H9 (cell line): ENCODE results near the gene OGFOD3. TPM values are rescaled to one million over a fixed set of nuclear protein-coding genes. Genes with fewer than 3 reads are reported as not detected.

ENCODE experiments used
- DNase-seq: peaks from one replicate; pipeline ENCODE4 v3.0.0-alpha.2; 2017
- H2AFZ ChIP-seq: one replicate; pipeline ENCODE4 v1.6.1; 2013; ENCODE audit warnings: mild to moderate bottlenecking, low read length, control low read depth, moderate library complexity
- H2AK5ac ChIP-seq: 2 replicates; pipeline ENCODE4 v1.6.1; 2013; ENCODE audit warnings: low read length, control low read depth, mixed read lengths; ENCODE audit not compliant: insufficient read length
- H2BK120ac ChIP-seq: one replicate; pipeline ENCODE4 v1.6.1; 2013; ENCODE audit warnings: low read depth, mild to moderate bottlenecking, low read length, control low read depth, inconsistent platforms; ENCODE audit not compliant: poor library complexity, severe bottlenecking
- H2BK12ac ChIP-seq: 2 replicates; pipeline ENCODE4 v1.6.1; 2013; ENCODE audit warnings: low read length, control low read depth, mixed read lengths, low read depth; ENCODE audit not compliant: insufficient read length
- H2BK15ac ChIP-seq: 2 replicates; pipeline ENCODE4 v1.6.1; 2013; ENCODE audit warnings: low read depth, low read length, control low read depth
- H2BK20ac ChIP-seq: one replicate; pipeline ENCODE4 v1.6.1; 2013; ENCODE audit warnings: low read depth, mild to moderate bottlenecking, low read length, control low read depth, inconsistent platforms; ENCODE audit not compliant: poor library complexity, severe bottlenecking
- H2BK5ac ChIP-seq: 2 replicates; pipeline ENCODE4 v1.6.1; 2013; ENCODE audit warnings: low read length, control low read depth, mixed read lengths; ENCODE audit not compliant: insufficient read length
- H3K14ac ChIP-seq: 2 replicates; pipeline ENCODE4 v1.6.1; 2013; ENCODE audit warnings: low read length, control low read depth; ENCODE audit not compliant: insufficient read depth
- H3K18ac ChIP-seq: 2 replicates; pipeline ENCODE4 v1.6.1; 2013; ENCODE audit warnings: low read depth, mild to moderate bottlenecking, mixed read lengths, low read length, control low read depth; ENCODE audit not compliant: insufficient read length
- H3K23ac ChIP-seq: 2 replicates; pipeline ENCODE4 v1.6.1; 2013; ENCODE audit warnings: low read length, control low read depth, mixed read lengths, low read depth; ENCODE audit not compliant: insufficient read length
- H3K23me2 ChIP-seq: 2 replicates; pipeline ENCODE4 v1.6.1; 2013; ENCODE audit warnings: low read depth, mild to moderate bottlenecking, mixed read lengths, low read length, control low read depth; ENCODE audit not compliant: insufficient read length, poor library complexity, severe bottlenecking
- H3K27ac ChIP-seq: 2 replicates; pipeline ENCODE4 v1.5.1; 2013; ENCODE audit warnings: low read length, control low read depth, mixed read lengths, low read depth; ENCODE audit not compliant: insufficient read length
- H3K27me3 ChIP-seq: 2 replicates; pipeline ENCODE4 v1.6.1; 2013; ENCODE audit warnings: low read length, control low read depth, inconsistent platforms; ENCODE audit not compliant: insufficient read depth
- H3K4ac ChIP-seq: 2 replicates; pipeline ENCODE4 v1.6.1; 2013; ENCODE audit warnings: low read depth, mild to moderate bottlenecking, control low read depth, inconsistent platforms, low read length, moderate library complexity
- H3K4me1 ChIP-seq: 2 replicates; pipeline ENCODE4 v1.6.1; 2013; ENCODE audit warnings: low read length, control low read depth, inconsistent platforms; ENCODE audit not compliant: insufficient read depth
- H3K4me2 ChIP-seq: 2 replicates; pipeline ENCODE4 v1.6.1; 2013; ENCODE audit warnings: low read length, control low read depth, mixed read lengths; ENCODE audit not compliant: insufficient read length, insufficient read depth
- H3K56ac ChIP-seq: 2 replicates; pipeline ENCODE4 v1.6.1; 2013; ENCODE audit warnings: low read depth, mild to moderate bottlenecking, mixed read lengths, low read length, control low read depth; ENCODE audit not compliant: insufficient read length
- H3K79me1 ChIP-seq: 2 replicates; pipeline ENCODE4 v1.6.1; 2013; ENCODE audit warnings: low read depth, mild to moderate bottlenecking, moderate library complexity, low read length, control low read depth, inconsistent platforms; ENCODE audit not compliant: insufficient read depth, poor library complexity, severe bottlenecking
- H3K79me2 ChIP-seq: 2 replicates; pipeline ENCODE4 v1.6.1; 2013; ENCODE audit warnings: low read length, control low read depth, inconsistent platforms; ENCODE audit not compliant: insufficient read depth
- H3K9ac ChIP-seq: 2 replicates; pipeline ENCODE4 v1.6.1; 2013; ENCODE audit warnings: low read length, control low read depth, mixed read lengths; ENCODE audit not compliant: insufficient read length; ENCODE audit errors: extremely low read depth
- H3K9me3 ChIP-seq: one replicate; pipeline ENCODE4 v1.6.1; 2013; ENCODE audit warnings: low read depth, low read length, inconsistent platforms; ENCODE audit not compliant: control insufficient read depth
- H3T11ph ChIP-seq: one replicate; pipeline ENCODE4 v1.6.1; 2013; ENCODE audit warnings: mild to moderate bottlenecking, low read length, control low read depth, inconsistent platforms
- H4K20me1 ChIP-seq: one replicate; pipeline ENCODE4 v1.6.1; 2013; ENCODE audit not compliant: control insufficient read depth, insufficient read length, insufficient read depth
- H4K5ac ChIP-seq: 2 replicates; pipeline ENCODE4 v1.6.1; 2013; ENCODE audit warnings: low read depth, mild to moderate bottlenecking, mixed read lengths, low read length, control low read depth; ENCODE audit not compliant: insufficient read length
- H4K8ac ChIP-seq: replicated peaks from 2 replicates; pipeline ENCODE4 v1.6.1; 2013; ENCODE audit warnings: low read length, control low read depth, mixed read lengths, low read depth; ENCODE audit not compliant: insufficient read length
- H4K91ac ChIP-seq: 2 replicates; pipeline ENCODE4 v1.6.1; 2013; ENCODE audit warnings: low read depth, mild to moderate bottlenecking, moderate library complexity, mixed read lengths, low read length, control low read depth; ENCODE audit not compliant: insufficient read length
- H3K27ac Mint-ChIP-seq, 3 experiments: 2 replicates in 2 of 3; 3 replicates in 1 of 3; pipeline ENCODE4 v1.8.0; 2020 to 2021; ENCODE audit warnings: mixed read lengths in 3 of 3, mild to moderate bottlenecking in 1 of 3, moderate library complexity in 1 of 3
- H3K27me3 Mint-ChIP-seq: 2 replicates; pipeline ENCODE4 v1.8.0; 2021; ENCODE audit warnings: low read depth, mild to moderate bottlenecking, moderate library complexity, mixed read lengths
- H3K36me3 Mint-ChIP-seq, 3 experiments: 2 replicates in 2 of 3; 3 replicates in 1 of 3; pipeline ENCODE4 v1.8.0; 2020 to 2021; ENCODE audit warnings: low read depth in 3 of 3, mixed read lengths in 3 of 3; ENCODE audit not compliant: insufficient read depth in 1 of 3
- H3K4me1 Mint-ChIP-seq, 2 experiments: 2 replicates each; pipeline ENCODE4 v1.8.0; 2020; ENCODE audit warnings: mixed read lengths in 2 of 2
- H3K4me3 Mint-ChIP-seq, 2 experiments: 2 replicates in 1 of 2; 3 replicates in 1 of 2; pipeline ENCODE4 v1.8.0; 2020 to 2021; ENCODE audit warnings: mild to moderate bottlenecking in 2 of 2, mixed read lengths in 2 of 2, moderate library complexity in 1 of 2
- H3K9me3 Mint-ChIP-seq, 2 experiments: 2 replicates in 1 of 2; 3 replicates in 1 of 2; pipeline ENCODE4 v1.8.0; 2020; ENCODE audit warnings: mild to moderate bottlenecking in 2 of 2, mixed read lengths in 2 of 2, moderate library complexity in 1 of 2
- WGBS: extraction: QIAGEN DNeasy Blood & Tissue Kit; methylation state at CpG from one replicate; pipeline ENCODE4 v1.1.7; 2013; ENCODE audit warnings: missing lambda C conversion rate, low lambda C conversion rate, mixed read lengths; ENCODE audit not compliant: insufficient read length; ENCODE audit errors: extremely low coverage; 5-methylcytosine and 5-hydroxymethylcytosine counted together
- total RNA-seq: library from RNA; stranded (reverse); gene quantifications from 2 replicates; pipeline ENCODE4 v1.2.1, GENCODE V29; 2021
- TF ChIP-seq, protein P1 (sequence below): fragments of 200-600 bp; sonication (generic); conservative IDR thresholded peaks from 3 replicates; pipeline ENCODE4 v1.8.0; 2021; ENCODE audit warnings: antibody characterized with exemption, mild to moderate bottlenecking

OGFOD3 gene
- total RNA-seq, 1 experiment from 2014 or later = 27.8 TPM

DNA sequence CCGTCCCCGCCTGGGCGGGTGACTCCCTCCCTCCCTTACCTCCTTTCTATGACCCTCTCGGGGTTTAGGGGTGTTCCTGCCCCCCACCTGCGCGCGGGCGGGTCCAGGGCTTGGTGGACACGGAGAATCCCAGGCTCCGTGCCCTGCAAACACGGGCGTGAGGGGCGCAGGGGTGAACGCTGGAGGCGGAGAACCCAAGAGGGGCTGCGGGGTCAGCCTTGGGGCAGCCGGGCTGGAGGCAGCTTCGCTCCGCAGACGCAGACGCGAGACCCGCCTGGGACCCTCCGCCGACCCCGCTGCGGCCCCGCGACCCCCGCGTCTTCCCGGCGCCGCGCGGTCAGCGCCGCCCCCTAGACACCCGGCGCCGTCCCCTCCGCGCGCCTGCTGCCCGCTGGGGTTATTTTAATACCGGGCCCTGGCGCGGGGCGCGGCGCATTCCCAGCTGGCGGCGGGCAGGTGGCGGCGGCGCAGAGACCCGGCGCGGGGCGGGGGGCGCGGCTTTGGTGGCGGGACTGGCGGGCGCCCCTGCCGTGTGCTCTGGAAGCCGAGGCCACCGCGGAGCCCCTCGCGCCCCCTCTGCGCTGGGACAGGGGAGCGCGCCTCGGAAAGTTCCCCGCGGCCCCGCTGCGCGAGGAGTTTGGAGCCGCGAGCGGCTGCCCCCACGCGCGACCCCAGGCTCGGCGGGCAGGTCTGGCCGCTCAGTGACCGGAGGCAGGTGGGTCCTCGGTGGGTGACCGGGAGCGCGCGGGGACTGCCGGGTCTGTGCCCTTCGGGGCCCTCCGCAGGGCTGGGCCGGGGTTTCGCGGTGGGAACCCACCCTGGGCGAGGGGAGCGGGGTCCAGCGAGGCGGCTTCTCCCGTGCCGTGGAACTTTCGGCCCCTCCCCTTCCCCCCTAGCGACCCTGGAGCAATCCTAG is 46.8 kb downstream of the OGFOD3 start, which contains the start of gene UTS2R:
Gene UTS2R, plus strand, starts transcription at position 433 of the 916 bp plus-strand sequence. CDS start 2,560 bp downstream, outside the sequence.
- H3K27ac Mint-ChIP-seq = no peak within 1 kb of the TSS
- no peak within 1 kb of the TSS for H4K5ac ChIP-seq
- no peak within 1 kb of the TSS for H4K8ac ChIP-seq
- no peak within 1 kb of the TSS for H3K56ac ChIP-seq
- H3K27ac ChIP-seq = no peak within 1 kb of the TSS
- H3K36me3 Mint-ChIP-seq = peaks cover 0 to 4% (median 3%) of the 10 kb centered on the region in 3 experiments; a peak in 2 of 7 replicates
- peaks cover 47% of the 10 kb centered on the region for H3K27me3 Mint-ChIP-seq
- peak within 1 kb of the TSS; percentile 44 for H3K18ac ChIP-seq
- no peak within 1 kb of the TSS for H4K91ac ChIP-seq
- no peaks in the 10 kb centered on the region for H3K79me1 ChIP-seq
- H2BK120ac ChIP-seq = no peak within 1 kb of the TSS
- peaks cover 5 to 8% of the 10 kb centered on the region in 2 experiments; a peak in 4 of 5 replicates for H3K9me3 Mint-ChIP-seq
- H3K9ac ChIP-seq = no peak within 1 kb of the TSS
- WGBS = no CpG with 5 or more reads among the region's 109 CpGs
- H3K4me1 ChIP-seq = no peaks in the 10 kb centered on the region; the same call in 1 of the 2 replicates
- no peaks in the 10 kb centered on the region for H3K9me3 ChIP-seq
- H3K4me1 Mint-ChIP-seq = peaks cover 7 to 18% of the 10 kb centered on the region in 2 experiments
- no peak within 1 kb of the TSS for H2BK5ac ChIP-seq
- TF ChIP-seq, protein P1, sequence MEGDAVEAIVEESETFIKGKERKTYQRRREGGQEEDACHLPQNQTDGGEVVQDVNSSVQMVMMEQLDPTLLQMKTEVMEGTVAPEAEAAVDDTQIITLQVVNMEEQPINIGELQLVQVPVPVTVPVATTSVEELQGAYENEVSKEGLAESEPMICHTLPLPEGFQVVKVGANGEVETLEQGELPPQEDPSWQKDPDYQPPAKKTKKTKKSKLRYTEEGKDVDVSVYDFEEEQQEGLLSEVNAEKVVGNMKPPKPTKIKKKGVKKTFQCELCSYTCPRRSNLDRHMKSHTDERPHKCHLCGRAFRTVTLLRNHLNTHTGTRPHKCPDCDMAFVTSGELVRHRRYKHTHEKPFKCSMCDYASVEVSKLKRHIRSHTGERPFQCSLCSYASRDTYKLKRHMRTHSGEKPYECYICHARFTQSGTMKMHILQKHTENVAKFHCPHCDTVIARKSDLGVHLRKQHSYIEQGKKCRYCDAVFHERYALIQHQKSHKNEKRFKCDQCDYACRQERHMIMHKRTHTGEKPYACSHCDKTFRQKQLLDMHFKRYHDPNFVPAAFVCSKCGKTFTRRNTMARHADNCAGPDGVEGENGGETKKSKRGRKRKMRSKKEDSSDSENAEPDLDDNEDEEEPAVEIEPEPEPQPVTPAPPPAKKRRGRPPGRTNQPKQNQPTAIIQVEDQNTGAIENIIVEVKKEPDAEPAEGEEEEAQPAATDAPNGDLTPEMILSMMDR = no peak
- peaks cover 7% of the 10 kb centered on the region for H3K23me2 ChIP-seq
- no peak within 1 kb of the TSS for H3K4ac ChIP-seq
- H2AK5ac ChIP-seq = no peak within 1 kb of the TSS
- no peak within 1 kb of the TSS; the same call in 1 of the 2 replicates for H3K14ac ChIP-seq
- H3K79me2 ChIP-seq = no peaks in the 10 kb centered on the region
- no peak for DNase-seq
- no peak within 1 kb of the TSS for H2AFZ ChIP-seq
- H3K4me3 Mint-ChIP-seq = peak within 1 kb of the TSS; percentile 39 to 75
- no peak within 1 kb of the TSS for H2BK20ac ChIP-seq
- no peak within 1 kb of the TSS for H3T11ph ChIP-seq
- peaks cover 14% of the 10 kb centered on the region for H3K27me3 ChIP-seq
- H3K23ac ChIP-seq = no peak within 1 kb of the TSS
- H4K20me1 ChIP-seq = no peaks in the 10 kb centered on the region
- peak within 1 kb of the TSS; percentile 28 for H3K4me2 ChIP-seq
- H2BK12ac ChIP-seq = no peak within 1 kb of the TSS
- H2BK15ac ChIP-seq = no peak within 1 kb of the TSS
